ENCODE measurements around the gene SRSF1.

DNA sequence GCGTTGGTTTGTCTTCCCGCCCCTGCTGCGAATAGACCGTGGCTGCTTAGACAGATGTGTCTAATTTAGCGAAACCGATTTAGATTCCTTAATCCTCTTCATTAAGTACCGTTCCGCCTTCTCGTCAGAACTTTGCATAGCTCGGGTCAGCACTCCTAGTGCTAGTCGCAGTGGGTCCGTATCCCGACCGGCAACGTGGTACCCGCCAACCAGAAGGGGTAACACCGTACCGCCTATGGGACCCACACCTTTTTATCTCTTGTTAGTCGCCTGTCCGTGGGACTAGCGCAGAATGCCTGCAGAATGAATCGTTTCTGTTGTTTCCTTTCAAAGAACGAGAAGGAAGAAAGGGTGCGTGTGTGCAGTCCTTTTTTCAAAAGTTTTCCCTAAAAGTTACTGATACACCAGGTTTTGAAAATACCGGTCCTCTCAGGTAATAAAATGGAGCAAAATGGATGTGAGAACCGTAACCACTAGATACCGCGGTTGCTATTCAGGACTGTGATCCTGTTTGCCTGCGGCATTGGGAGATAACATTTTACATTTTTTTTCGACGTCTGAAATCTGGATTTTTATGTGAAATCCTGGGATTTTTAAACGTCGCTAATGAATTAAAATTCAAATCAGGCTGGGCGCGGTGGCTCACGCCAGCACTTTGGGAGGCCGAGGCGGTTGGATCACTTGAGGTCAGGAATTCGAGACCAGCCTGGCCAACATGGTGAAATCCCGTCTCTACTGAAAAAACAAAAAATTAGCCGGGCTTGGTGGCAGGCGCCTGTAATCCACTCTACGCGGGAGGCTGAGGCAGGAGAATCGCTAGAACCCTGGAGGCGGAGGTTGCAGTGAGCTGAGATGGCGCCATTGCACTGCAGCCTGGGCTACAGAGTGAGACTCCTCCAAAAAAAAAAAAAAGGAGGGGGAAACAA, 998 bp upstream of the SRSF1 start:
- no peak for TF ChIP-seq BHLHE40 (IDR thresholded peaks at IDR 0.05; ENCODE audit: borderline replicate concordance)
- no peak for TF ChIP-seq CTBP1 (IDR thresholded peaks at IDR 0.05; ENCODE audit: borderline replicate concordance)
- no peak for TF ChIP-seq ZNF384 (IDR thresholded peaks at IDR 0.05)
- no peak for TF ChIP-seq FOXM1 (IDR thresholded peaks at IDR 0.05; ENCODE audit: borderline replicate concordance)
- TF ChIP-seq NFRKB (IDR thresholded peaks at IDR 0.05) = no peak
- no peak for TF ChIP-seq LEF1 (IDR thresholded peaks at IDR 0.05; ENCODE audit: borderline replicate concordance)
- no peak for TF ChIP-seq ELF4 (IDR thresholded peaks at IDR 0.05)
- TF ChIP-seq SP1 (IDR thresholded peaks at IDR 0.05) = no peak
- TF ChIP-seq ARNT (IDR thresholded peaks at IDR 0.05) = no peak
- TF ChIP-seq FOXK2 (IDR thresholded peaks at IDR 0.05) = no peak
- TF ChIP-seq L3MBTL2 (conservative IDR thresholded peaks at IDR 0.05) = no peak
- no peak for TF ChIP-seq SUZ12 (IDR thresholded peaks at IDR 0.05)
- TF ChIP-seq TARDBP (IDR thresholded peaks at IDR 0.05) = no peak

All from HEK293T (cell line).